ENCODE data around the gene DHX58.

The DHX58 gene

GRCh38 chr17:42117397-42118125 is 5.0 kb upstream of the DHX58 start:
- Histone ChIP-seq H3K4me3 (no peak overlapping the region), H3K9me3 (ENCODE audit: low read depth, low read length) (no peaks in the 10 kb centered on the region), H3K9ac (ENCODE audit: insufficient read length) (no peak overlapping the region), H3K36me3 (ENCODE audit: insufficient read depth, low read length) (peaks cover 32% of the 10 kb centered on the region; the same call in 1 of the 2 replicates), H3K27ac (no peak overlapping the region)
- no peak for DNase-seq (ENCODE audit: low read depth, low spot score)
- TF ChIP-seq EZH2 (IDR thresholded peaks at IDR 0.05) = no peak
- TF ChIP-seq POLR2AphosphoS5 (IDR thresholded peaks at IDR 0.05; ENCODE audit: borderline replicate concordance, low read depth, low read length) = no peak
- TF ChIP-seq FOXP2 (optimal IDR thresholded peaks at IDR 0.05; ENCODE audit: control extremely low read depth, extremely low read length, insufficient read depth) = no peak

DNA sequence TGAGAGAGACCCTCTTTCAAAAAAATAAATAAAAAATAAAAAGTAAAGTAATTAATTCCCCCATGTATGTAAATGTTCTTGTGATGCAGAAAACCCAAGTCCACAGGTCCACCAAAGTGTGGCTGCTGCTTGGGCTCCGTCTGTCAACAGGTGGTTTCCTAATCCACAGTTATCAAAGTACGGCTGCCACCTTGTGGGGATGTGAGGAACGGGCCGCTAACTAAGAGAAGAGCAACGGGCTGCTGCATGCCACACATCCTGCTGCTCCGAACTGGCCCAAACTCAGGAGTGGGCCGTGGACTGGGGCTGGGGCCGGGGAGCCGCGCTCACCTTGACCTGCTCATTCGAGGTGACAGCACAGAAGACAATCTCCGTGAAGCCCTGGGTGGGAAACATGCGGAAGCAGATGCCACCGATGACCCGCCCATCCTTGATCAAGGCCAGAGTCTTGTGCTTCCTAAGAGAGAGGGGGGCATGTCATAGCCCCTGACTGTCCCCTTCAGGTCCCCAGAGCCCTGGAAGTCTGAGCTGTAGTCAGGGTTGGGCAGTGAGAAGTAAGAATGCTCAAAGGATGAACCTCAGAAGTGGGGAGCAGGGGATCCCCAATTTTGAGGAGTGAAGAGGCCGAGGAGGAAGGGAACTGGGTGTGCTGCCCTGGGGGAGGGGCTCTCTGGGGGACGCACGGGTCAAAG is 4.3 kb upstream of the DHX58 start:
- H3K36me3 ChIP-seq (ENCODE audit: insufficient read depth, low read length) = peaks cover 32% of the 10 kb centered on the region; the same call in 1 of the 2 replicates
- no peak overlapping the region for H3K4me3 ChIP-seq
- no peak for DNase-seq (ENCODE audit: low read depth, low spot score)
- no peak overlapping the region for H3K9ac ChIP-seq (ENCODE audit: insufficient read length)
- no peak overlapping the region for H3K27ac ChIP-seq
- no peak for TF ChIP-seq EZH2 (IDR thresholded peaks at IDR 0.05)
- H3K9me3 ChIP-seq (ENCODE audit: low read depth, low read length) = no peaks in the 10 kb centered on the region

GRCh38 chr17:42114118-42114517 is 1.6 kb upstream of the DHX58 start:
- Histone ChIP-seq H3K27ac (no peak overlapping the region), H3K9me3 (ENCODE audit: low read depth, low read length) (no peaks in the 10 kb centered on the region), H3K36me3 (ENCODE audit: insufficient read depth, low read length) (peaks cover 28% of the 10 kb centered on the region; the same call in 1 of the 2 replicates), H3K9ac (ENCODE audit: insufficient read length) (no peak overlapping the region), H3K4me3 (no peak overlapping the region)
- TF ChIP-seq EZH2 (IDR thresholded peaks at IDR 0.05) (no peak), POLR2AphosphoS5 (IDR thresholded peaks at IDR 0.05; ENCODE audit: borderline replicate concordance, low read depth, low read length) (no peak), FOXP2 (optimal IDR thresholded peaks at IDR 0.05; ENCODE audit: control extremely low read depth, extremely low read length, insufficient read depth) (no peak)
- no peak for DNase-seq (ENCODE audit: low read depth, low spot score)

GRCh38 chr17:42113293-42114069 is 967 bp upstream of the DHX58 start:
- Histone ChIP-seq H3K36me3 (ENCODE audit: insufficient read depth, low read length) (peaks cover 28% of the 10 kb centered on the region; the same call in 1 of the 2 replicates), H3K27ac (peak overlapping the region; percentile 52), H3K9ac (ENCODE audit: insufficient read length) (no peak overlapping the region), H3K9me3 (ENCODE audit: low read depth, low read length) (no peaks in the 10 kb centered on the region), H3K4me3 (no peak overlapping the region)
- TF ChIP-seq EZH2 (IDR thresholded peaks at IDR 0.05) (no peak), FOXP2 (optimal IDR thresholded peaks at IDR 0.05; ENCODE audit: control extremely low read depth, extremely low read length, insufficient read depth) (no peak), POLR2AphosphoS5 (IDR thresholded peaks at IDR 0.05; ENCODE audit: borderline replicate concordance, low read depth, low read length) (no peak)
- DNase-seq (ENCODE audit: low read depth, low spot score) = no peak

DNA sequence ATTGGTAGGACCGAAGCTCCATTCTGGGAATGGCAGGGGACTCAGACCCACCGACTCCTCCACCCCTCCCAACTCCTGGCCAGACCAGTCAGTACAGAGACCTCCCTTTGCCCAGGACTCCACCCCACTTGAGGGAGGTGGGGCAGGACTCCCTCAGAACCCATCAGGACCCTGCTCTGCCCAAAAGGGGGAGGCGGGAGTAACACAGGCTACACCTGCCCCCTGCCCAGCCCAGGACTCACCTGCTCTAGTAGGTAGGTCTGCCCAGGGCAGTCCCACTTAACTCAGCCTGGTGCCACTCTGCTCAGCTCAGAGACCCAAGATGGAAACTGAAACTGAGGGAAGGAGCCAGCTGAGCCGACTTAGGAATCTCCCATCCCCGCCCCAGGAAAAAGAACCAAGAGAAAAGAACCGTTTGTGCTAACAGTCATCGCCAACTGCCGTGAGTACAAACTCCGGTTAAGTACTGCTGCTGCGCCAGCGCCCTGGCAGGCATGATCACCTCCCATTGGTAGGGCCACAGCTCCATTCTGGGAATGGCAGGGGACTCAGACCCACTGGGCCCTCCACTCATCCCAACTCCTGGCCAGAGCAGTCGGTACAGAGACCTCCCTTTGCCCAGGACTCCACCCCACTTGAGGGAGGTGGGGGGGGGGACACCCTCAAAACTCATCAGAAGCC is 503 bp downstream of the DHX58 start:
- no peaks in the 10 kb centered on the region for H3K9me3 ChIP-seq (ENCODE audit: low read depth, low read length)
- TF ChIP-seq EZH2 (IDR thresholded peaks at IDR 0.05) (no peak), FOXP2 (optimal IDR thresholded peaks at IDR 0.05; ENCODE audit: control extremely low read depth, extremely low read length, insufficient read depth) (no peak), POLR2AphosphoS5 (IDR thresholded peaks at IDR 0.05; ENCODE audit: borderline replicate concordance, low read depth, low read length) (no peak)
- peak overlapping the region; percentile 23; the same call in 1 of the 2 replicates for H3K4me3 ChIP-seq
- H3K36me3 ChIP-seq (ENCODE audit: insufficient read depth, low read length) = peaks cover 14% of the 10 kb centered on the region; the same call in 1 of the 2 replicates
- H3K27ac ChIP-seq = peak overlapping the region; percentile 57; the same call in 1 of the 2 replicates
- no peak for DNase-seq (ENCODE audit: low read depth, low spot score)
- no peak overlapping the region for H3K9ac ChIP-seq (ENCODE audit: insufficient read length)

GRCh38 chr17:42111265-42111636 is 1.3 kb downstream of the DHX58 start:
- H3K9ac ChIP-seq (ENCODE audit: insufficient read length) = no peak overlapping the region
- no peak for TF ChIP-seq EZH2 (IDR thresholded peaks at IDR 0.05)
- TF ChIP-seq POLR2AphosphoS5 (IDR thresholded peaks at IDR 0.05; ENCODE audit: borderline replicate concordance, low read depth, low read length) = no peak
- TF ChIP-seq FOXP2 (optimal IDR thresholded peaks at IDR 0.05; ENCODE audit: control extremely low read depth, extremely low read length, insufficient read depth) = no peak

GRCh38 chr17:42110301-42111264 is 1.9 kb downstream of the DHX58 start:
- H3K9me3 ChIP-seq (ENCODE audit: low read depth, low read length) = no peaks in the 10 kb centered on the region
- H3K36me3 ChIP-seq (ENCODE audit: insufficient read depth, low read length) = peaks cover 3% of the 10 kb centered on the region; the same call in 1 of the 2 replicates
- no peak for DNase-seq (ENCODE audit: low read depth, low spot score)
- H3K9ac ChIP-seq (ENCODE audit: insufficient read length) = no peak overlapping the region
- H3K4me3 ChIP-seq = no peak overlapping the region
- H3K27ac ChIP-seq = no peak overlapping the region
- TF ChIP-seq POLR2AphosphoS5 (IDR thresholded peaks at IDR 0.05; ENCODE audit: borderline replicate concordance, low read depth, low read length) (no peak), FOXP2 (optimal IDR thresholded peaks at IDR 0.05; ENCODE audit: control extremely low read depth, extremely low read length, insufficient read depth) (no peak), EZH2 (IDR thresholded peaks at IDR 0.05) (no peak)

More at GRCh38 chr17:42111265-42111636, 1.3 kb downstream of the DHX58 start:
- Histone ChIP-seq H3K36me3 (ENCODE audit: insufficient read depth, low read length) (peaks cover 10% of the 10 kb centered on the region; the same call in 1 of the 2 replicates), H3K9me3 (ENCODE audit: low read depth, low read length) (no peaks in the 10 kb centered on the region), H3K27ac (no peak overlapping the region), H3K4me3 (no peak overlapping the region)
- no peak for DNase-seq (ENCODE audit: low read depth, low spot score)

Data from SK-N-MC (cell line).